Endothelial cell of umbilical vein (primary cell): ENCODE results near the gene DENND5A. TPM values are rescaled to one million over a fixed set of nuclear protein-coding genes. Genes with fewer than 3 reads are reported as not detected.

Experiments used
- BruUV-seq: library from RNA; stranded (reverse); fragments of 400-500 nt; replicated peaks from 2 replicates; lab custom pipeline; 2021; lab: Mats Ljungman, UMichigan
- CTCF ChIA-PET: fragments of 300-600, 350-600 bp; sonication (Branson Sonifier 250); formaldehyde crosslinking; loops from one replicate; lab custom pipeline; 2021; ENCODE audit warnings: antibody characterized with exemption, inconsistent platforms; lab: Charles Lee
- POLR2A ChIA-PET: fragments of 300-600, 350-600 bp; sonication (Branson Sonifier 250); formaldehyde crosslinking; loops from one replicate; lab custom pipeline; 2021; ENCODE audit warnings: antibody characterized with exemption, inconsistent platforms; lab: Charles Lee
- DNase-seq: peaks from one replicate; pipeline ENCODE4 v3.0.0-alpha.2; 2011; ENCODE audit warnings: low read depth, low spot score
- FAIRE-seq: peaks from 2 replicates; lab custom pipeline; 2011; peaks lifted over from hg19 to GRCh38; lab: Jason Lieb, UNC
- H2AFZ ChIP-seq: 2 replicates; pipeline ENCODE4 v1.6.0; 2012; ENCODE audit warnings: low read depth, low read length, control low read depth, inconsistent platforms
- H3K27ac ChIP-seq: 2 replicates; pipeline ENCODE4 v1.5.1; 2011; ENCODE audit warnings: low read depth, mild to moderate bottlenecking, control low read depth, low read length, moderate library complexity; ENCODE audit not compliant: insufficient read depth
- H3K27me3 ChIP-seq, 2 experiments: 2 replicates each; pipeline versions ENCODE4 v1.6.0 to v1.6.1; 2011; ENCODE audit warnings: low read length in 2 of 2, mixed read lengths in 1 of 2; ENCODE audit not compliant: control insufficient read depth in 2 of 2, insufficient read depth in 2 of 2
- H3K36me3 ChIP-seq, 2 experiments: 2 replicates in 1 of 2; 3 replicates in 1 of 2; pipeline ENCODE4 v1.5.1; 2011; ENCODE audit warnings: low read length in 2 of 2, mild to moderate bottlenecking in 1 of 2, moderate library complexity in 1 of 2; ENCODE audit not compliant: control insufficient read depth in 2 of 2, insufficient read depth in 2 of 2; ENCODE audit errors: extremely low read depth in 1 of 2
- H3K4me1 ChIP-seq: 3 replicates; pipeline ENCODE4 v1.5.1; 2011; ENCODE audit warnings: mild to moderate bottlenecking, low read length; ENCODE audit not compliant: control insufficient read depth, insufficient read depth; ENCODE audit errors: extremely low read depth
- H3K4me2 ChIP-seq: 2 replicates; pipeline ENCODE4 v1.6.1; 2011; ENCODE audit warnings: low read length, control low read depth, mixed read lengths; ENCODE audit not compliant: insufficient read depth
- H3K4me3 ChIP-seq, 3 experiments: fragments of 200-600 bp in 1 of 3; sonication (generic), shearing (Covaris generic) in 1 of 3; replicated peaks in 1 of 3; 2 replicates each; pipeline ENCODE4 v1.5.1; 2011 to 2016; ENCODE audit warnings: control low read depth in 3 of 3, low read length in 3 of 3, mild to moderate bottlenecking in 2 of 3, inconsistent platforms in 1 of 3, low read depth in 1 of 3, moderate library complexity in 1 of 3; ENCODE audit not compliant: insufficient read depth in 1 of 3
- H3K79me2 ChIP-seq: 2 replicates; pipeline ENCODE4 v1.6.0; 2012; ENCODE audit warnings: low read length, inconsistent platforms; ENCODE audit not compliant: control insufficient read depth, insufficient read depth
- H3K9ac ChIP-seq: replicated peaks from 2 replicates; pipeline ENCODE3; 2011; ENCODE audit warnings: low read length, control low read depth; ENCODE audit not compliant: insufficient read depth; ENCODE audit errors: extremely low read depth
- H3K9me1 ChIP-seq: replicated peaks from 3 replicates; pipeline ENCODE4 v1.6.0; 2011; ENCODE audit warnings: mild to moderate bottlenecking, low read length; ENCODE audit not compliant: control insufficient read depth, insufficient read depth; ENCODE audit errors: extremely low read depth
- H3K9me3 ChIP-seq: replicated peaks from 2 replicates; pipeline ENCODE4 v1.5.1; 2012; ENCODE audit warnings: low read length, inconsistent platforms; ENCODE audit not compliant: control insufficient read depth, insufficient read depth
- H4K20me1 ChIP-seq: replicated peaks from 2 replicates; pipeline ENCODE3; 2011; ENCODE audit warnings: mild to moderate bottlenecking, low read length; ENCODE audit not compliant: control insufficient read depth, insufficient read depth; ENCODE audit errors: extremely low read depth
- GATA2 ChIP-seq: IDR thresholded peaks from 2 replicates; pipeline ENCODE4 v1.7.0; 2011; ENCODE audit warnings: low read depth, mild to moderate bottlenecking, moderate library complexity, mixed read lengths, low read length; ENCODE audit not compliant: insufficient read length, insufficient read depth
- JUN ChIP-seq: IDR thresholded peaks from 2 replicates; pipeline ENCODE4 v1.6.1; 2011; ENCODE audit warnings: borderline replicate concordance, low read depth; ENCODE audit not compliant: insufficient read length, insufficient read depth
- MYC ChIP-seq: IDR thresholded peaks from one replicate; pipeline ENCODE4 v1.6.1; 2011; ENCODE audit warnings: mild to moderate bottlenecking, low read depth, low read length
- POLR2AphosphoS5 ChIP-seq: IDR thresholded peaks from 2 replicates; pipeline ENCODE4 v1.6.1; 2012; ENCODE audit warnings: low read depth, mild to moderate bottlenecking, control low read depth, low read length, moderate library complexity; ENCODE audit not compliant: insufficient read depth
- dilution Hi-C: fragments of 300-500 bp; cut with MboI; formaldehyde crosslinking; loops from one replicate; pipeline ENCODE4 v1.15.0; 2019; ENCODE audit warnings: low sequenced_read_pairs; ENCODE audit not compliant: extremely low pct_ligation_motif_present
- intact Hi-C: fragments of 100-400 bp; cut with micrococcal nuclease; formaldehyde crosslinking; loops from one replicate; pipeline ENCODE4 v1.10.0; 2022
- polyA plus RNA-seq, 4 experiments: library from polyadenylated mRNA; depleted of rRNA in 3 of 4; stranded (reverse) in 3 of 4; unstranded in 1 of 4; fragments of >200 nt; gene quantifications; 2 replicates each; pipeline versions ENCODE4 v1.2.1 to v1.2.3, GENCODE V29; 2011 to 2012; ENCODE audit warnings: missing spikeins in 1 of 4
- total RNA-seq: library from RNA; stranded (reverse); gene quantifications from 2 replicates; pipeline ENCODE4 v1.2.3, GENCODE V29; 2021
- TF ChIP-seq, protein P1 (sequence below), 2 donors: IDR thresholded peaks; 1 replicate in 1 of 2; 2 replicates in 1 of 2; pipeline ENCODE4 v1.5.1; 2011; ENCODE audit warnings: low read length in 2 of 2, mild to moderate bottlenecking in 2 of 2, moderate library complexity in 2 of 2, control low read depth in 1 of 2, inconsistent platforms in 1 of 2, low read depth in 1 of 2; ENCODE audit not compliant: insufficient read depth in 1 of 2; ENCODE audit errors: extremely low read depth in 1 of 2

The DENND5A gene
- total and polyA plus RNA-seq, 2 donors (not counting 3 experiments of a cell fraction or from before 2014, with no cell fraction given) = 116 to 220 TPM

DNA sequence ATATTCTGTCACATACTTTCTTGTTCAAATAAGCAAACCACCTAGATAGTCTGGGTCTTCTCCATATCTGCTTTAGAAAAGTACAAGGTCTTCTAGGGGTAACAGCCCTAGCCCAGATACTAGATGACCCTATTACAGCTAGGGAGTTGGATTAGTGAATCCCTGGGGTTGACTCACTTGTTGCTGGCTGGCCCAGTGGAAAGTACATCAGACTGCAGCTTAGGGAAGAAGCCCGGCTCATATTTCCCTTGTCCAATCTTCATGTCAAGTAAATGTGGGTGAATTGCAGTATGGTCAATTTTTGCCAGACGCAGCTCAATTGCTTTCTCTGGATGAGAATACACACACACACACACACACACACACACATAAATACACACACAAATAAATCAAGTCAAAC, 94.7 kb downstream of the DENND5A start:
- FAIRE-seq = no peak
- CTCF ChIA-PET = interaction anchor here (0.7 to 2.2 kb wide), 6 partner anchors 25 to 337 kb away, joined by 3 to 11 read pairs (median 3); no protein-coding TSS in a partner anchor

More for the DNA sequence above, 94.7 kb downstream of the DENND5A start:
- Histone ChIP-seq H3K36me3 (peaks cover 7 to 8% of the 10 kb centered on the region in 2 experiments), H4K20me1 (no peaks in the 10 kb centered on the region), H3K79me2 (peaks cover 3% of the 10 kb centered on the region), H2AFZ (no peak overlapping the region), H3K27ac (no peak overlapping the region), H3K4me3 (no peak overlapping the region), H3K27me3 (no peaks in the 10 kb centered on the region), H3K9me1 (no peaks in the 10 kb centered on the region), H3K4me2 (no peak overlapping the region), H3K9me3 (no peaks in the 10 kb centered on the region), H3K9ac (no peak overlapping the region), H3K4me1 (peaks cover 14% of the 10 kb centered on the region)
- dilution Hi-C loops = no loop called here
- TF ChIP-seq POLR2AphosphoS5 (no peak), JUN (no peak), MYC (no peak), GATA2 (no peak)
- TF ChIP-seq, protein P1, sequence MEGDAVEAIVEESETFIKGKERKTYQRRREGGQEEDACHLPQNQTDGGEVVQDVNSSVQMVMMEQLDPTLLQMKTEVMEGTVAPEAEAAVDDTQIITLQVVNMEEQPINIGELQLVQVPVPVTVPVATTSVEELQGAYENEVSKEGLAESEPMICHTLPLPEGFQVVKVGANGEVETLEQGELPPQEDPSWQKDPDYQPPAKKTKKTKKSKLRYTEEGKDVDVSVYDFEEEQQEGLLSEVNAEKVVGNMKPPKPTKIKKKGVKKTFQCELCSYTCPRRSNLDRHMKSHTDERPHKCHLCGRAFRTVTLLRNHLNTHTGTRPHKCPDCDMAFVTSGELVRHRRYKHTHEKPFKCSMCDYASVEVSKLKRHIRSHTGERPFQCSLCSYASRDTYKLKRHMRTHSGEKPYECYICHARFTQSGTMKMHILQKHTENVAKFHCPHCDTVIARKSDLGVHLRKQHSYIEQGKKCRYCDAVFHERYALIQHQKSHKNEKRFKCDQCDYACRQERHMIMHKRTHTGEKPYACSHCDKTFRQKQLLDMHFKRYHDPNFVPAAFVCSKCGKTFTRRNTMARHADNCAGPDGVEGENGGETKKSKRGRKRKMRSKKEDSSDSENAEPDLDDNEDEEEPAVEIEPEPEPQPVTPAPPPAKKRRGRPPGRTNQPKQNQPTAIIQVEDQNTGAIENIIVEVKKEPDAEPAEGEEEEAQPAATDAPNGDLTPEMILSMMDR (IDR thresholded peaks at IDR 0.05; ENCODE audit: extremely low read depth in 1 of 2, insufficient read depth in 1 of 2, low read depth in 1 of 2, low read length in 2 of 2) = no peak
- DNase-seq = peak; percentile 17
- POLR2A ChIA-PET = interaction anchor here (1.3 kb wide), 1 partner anchor 290 kb away, joined by 5 read pairs; the partner anchor contains the start of gene ZNF143
- BruUV-seq = no TSS peak
- intact Hi-C loops = loop anchor here (10.0 kb wide), 1 partner anchor 214 kb away; the partner anchor contains the start of gene IPO7
